ENCODE results near the gene DDX3X. TPM values are rescaled to one million over a fixed set of nuclear protein-coding genes. Genes with fewer than 3 reads are reported as not detected.

DDX3X gene
- total RNA-seq, 1 experiment from 2014 or later = 338 TPM

DNA sequence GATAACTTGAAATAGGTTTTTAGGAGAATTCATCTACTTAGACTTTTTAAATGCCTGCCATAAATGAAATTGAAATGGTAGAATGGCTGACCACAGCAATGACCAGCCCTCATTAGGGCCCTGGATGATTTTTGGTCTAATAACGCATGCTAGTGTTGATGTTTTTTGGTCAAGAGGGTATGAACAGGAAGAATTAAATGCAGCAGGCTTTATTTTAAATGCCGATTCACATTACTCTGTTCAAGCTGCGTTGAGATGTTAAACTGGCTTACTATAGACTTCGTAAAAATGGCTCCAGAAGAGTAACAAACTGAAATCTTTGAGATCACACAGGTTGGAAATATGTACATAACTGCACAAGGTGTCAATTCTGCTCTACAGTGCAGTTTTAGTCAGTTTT, 14.6 kb downstream of the DDX3X start:
- DNase-seq = no peak
- H3K23me2 ChIP-seq (ENCODE audit: insufficient read length, low read depth, low read length, poor library complexity, severe bottlenecking) = no peaks in the 10 kb centered on the region
- no peak overlapping the region for H3T11ph ChIP-seq (ENCODE audit: low read length)
- H3K4ac ChIP-seq (ENCODE audit: low read depth, low read length) = no peak overlapping the region
- H4K91ac ChIP-seq (ENCODE audit: insufficient read length, low read depth, low read length) = no peak overlapping the region
- no peaks in the 10 kb centered on the region for H3K9me3 ChIP-seq (ENCODE audit: control insufficient read depth, low read depth, low read length)
- no peak overlapping the region for H4K8ac ChIP-seq (replicated peaks; ENCODE audit: insufficient read length, low read depth, low read length)
- no CpG with 5 or more reads among the region's 4 CpGs for WGBS (ENCODE audit: extremely low coverage, insufficient read length, low lambda C conversion rate)
- no peaks in the 10 kb centered on the region for H3K79me2 ChIP-seq (ENCODE audit: insufficient read depth, low read length)
- no peak overlapping the region for H3K56ac ChIP-seq (ENCODE audit: insufficient read length, low read depth, low read length)
- TF ChIP-seq, protein P1, sequence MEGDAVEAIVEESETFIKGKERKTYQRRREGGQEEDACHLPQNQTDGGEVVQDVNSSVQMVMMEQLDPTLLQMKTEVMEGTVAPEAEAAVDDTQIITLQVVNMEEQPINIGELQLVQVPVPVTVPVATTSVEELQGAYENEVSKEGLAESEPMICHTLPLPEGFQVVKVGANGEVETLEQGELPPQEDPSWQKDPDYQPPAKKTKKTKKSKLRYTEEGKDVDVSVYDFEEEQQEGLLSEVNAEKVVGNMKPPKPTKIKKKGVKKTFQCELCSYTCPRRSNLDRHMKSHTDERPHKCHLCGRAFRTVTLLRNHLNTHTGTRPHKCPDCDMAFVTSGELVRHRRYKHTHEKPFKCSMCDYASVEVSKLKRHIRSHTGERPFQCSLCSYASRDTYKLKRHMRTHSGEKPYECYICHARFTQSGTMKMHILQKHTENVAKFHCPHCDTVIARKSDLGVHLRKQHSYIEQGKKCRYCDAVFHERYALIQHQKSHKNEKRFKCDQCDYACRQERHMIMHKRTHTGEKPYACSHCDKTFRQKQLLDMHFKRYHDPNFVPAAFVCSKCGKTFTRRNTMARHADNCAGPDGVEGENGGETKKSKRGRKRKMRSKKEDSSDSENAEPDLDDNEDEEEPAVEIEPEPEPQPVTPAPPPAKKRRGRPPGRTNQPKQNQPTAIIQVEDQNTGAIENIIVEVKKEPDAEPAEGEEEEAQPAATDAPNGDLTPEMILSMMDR (conservative IDR thresholded peaks at IDR 0.05) = no peak
- no peak overlapping the region for H2BK12ac ChIP-seq (ENCODE audit: insufficient read length, low read depth, low read length)
- no peak overlapping the region for H2BK5ac ChIP-seq (ENCODE audit: insufficient read length, low read length)
- no peak overlapping the region for H3K14ac ChIP-seq (ENCODE audit: insufficient read depth, low read length)
- no peak overlapping the region for H2BK120ac ChIP-seq (ENCODE audit: low read depth, low read length, poor library complexity, severe bottlenecking)
- no peak overlapping the region for H2BK20ac ChIP-seq (ENCODE audit: low read depth, low read length, poor library complexity, severe bottlenecking)
- H3K27ac ChIP-seq (ENCODE audit: insufficient read length, low read depth, low read length) = no peak overlapping the region
- H3K18ac ChIP-seq (ENCODE audit: insufficient read length, low read depth, low read length) = no peak overlapping the region
- Mint-ChIP-seq H3K27me3 (ENCODE audit: low read depth) (no peaks in the 10 kb centered on the region; the same call in 1 of the 2 replicates), H3K9me3 (peaks cover 53 to 56% of the 10 kb centered on the region in 2 experiments), H3K4me1 (peaks cover 0 to 10% of the 10 kb centered on the region in 2 experiments; a peak in 2 of 4 replicates), H3K36me3 (ENCODE audit: insufficient read depth in 1 of 3, low read depth in 3 of 3) (peaks cover 34 to 72% (median 55%) of the 10 kb centered on the region in 3 experiments), H3K4me3 (no peak overlapping the region), H3K27ac (no peak overlapping the region)
- H3K23ac ChIP-seq (ENCODE audit: insufficient read length, low read depth, low read length) = no peak overlapping the region
- no peaks in the 10 kb centered on the region for H3K4me1 ChIP-seq (ENCODE audit: insufficient read depth, low read length)
- no peak overlapping the region for H3K9ac ChIP-seq (ENCODE audit: extremely low read depth, insufficient read length, low read length)
- H3K27me3 ChIP-seq (ENCODE audit: insufficient read depth, low read length) = no peaks in the 10 kb centered on the region
- H3K79me1 ChIP-seq (ENCODE audit: insufficient read depth, low read depth, low read length, poor library complexity, severe bottlenecking) = no peaks in the 10 kb centered on the region
- H2BK15ac ChIP-seq (ENCODE audit: low read depth, low read length) = no peak overlapping the region
- no peak overlapping the region for H2AFZ ChIP-seq (ENCODE audit: low read length)
- H2AK5ac ChIP-seq (ENCODE audit: insufficient read length, low read length) = no peak overlapping the region
- H4K20me1 ChIP-seq (ENCODE audit: control insufficient read depth, insufficient read depth, insufficient read length) = peaks cover 2% of the 10 kb centered on the region
- no peak overlapping the region for H4K5ac ChIP-seq (ENCODE audit: insufficient read length, low read depth, low read length)
- H3K4me2 ChIP-seq (ENCODE audit: insufficient read depth, insufficient read length, low read length) = no peak overlapping the region
